Nephron (organoid): ENCODE data around the gene GORASP2.
"Not testable (repeated sequence)": the region's sequence is repeated elsewhere in the genome, so short reads cannot be mapped to it uniquely, and the experiment has no call there.

Source experiments
- H3K27ac Mint-ChIP-seq, 3 experiments: 2 replicates each; pipeline ENCODE4 v1.8.0; 2020; ENCODE audit warnings: mixed read lengths in 3 of 3, mild to moderate bottlenecking in 2 of 3, moderate library complexity in 1 of 3
- H3K27me3 Mint-ChIP-seq: 2 replicates; pipeline ENCODE4 v1.8.0; 2021; ENCODE audit warnings: low read depth, mild to moderate bottlenecking, moderate library complexity, mixed read lengths
- H3K36me3 Mint-ChIP-seq: 2 replicates; pipeline ENCODE4 v1.8.0; 2020; ENCODE audit warnings: low read depth, mixed read lengths
- H3K4me1 Mint-ChIP-seq: 2 replicates; pipeline ENCODE4 v1.8.0; 2020; ENCODE audit warnings: mixed read lengths
- H3K4me3 Mint-ChIP-seq, 3 experiments: 2 replicates each; pipeline ENCODE4 v1.8.0; 2020; ENCODE audit warnings: mild to moderate bottlenecking in 3 of 3, mixed read lengths in 3 of 3, moderate library complexity in 2 of 3
- H3K9me3 Mint-ChIP-seq: 2 replicates; pipeline ENCODE4 v1.8.0; 2020; ENCODE audit warnings: mixed read lengths
- TF ChIP-seq, protein P1 (sequence below), 3 experiments: fragments of 200-600 bp; sonication (generic); IDR thresholded peaks; one replicate each; pipeline ENCODE4 v1.5.0; 2021; ENCODE audit warnings: antibody characterized with exemption in 3 of 3; ENCODE audit not compliant: unreplicated experiment in 3 of 3

Gene GORASP2

DNA sequence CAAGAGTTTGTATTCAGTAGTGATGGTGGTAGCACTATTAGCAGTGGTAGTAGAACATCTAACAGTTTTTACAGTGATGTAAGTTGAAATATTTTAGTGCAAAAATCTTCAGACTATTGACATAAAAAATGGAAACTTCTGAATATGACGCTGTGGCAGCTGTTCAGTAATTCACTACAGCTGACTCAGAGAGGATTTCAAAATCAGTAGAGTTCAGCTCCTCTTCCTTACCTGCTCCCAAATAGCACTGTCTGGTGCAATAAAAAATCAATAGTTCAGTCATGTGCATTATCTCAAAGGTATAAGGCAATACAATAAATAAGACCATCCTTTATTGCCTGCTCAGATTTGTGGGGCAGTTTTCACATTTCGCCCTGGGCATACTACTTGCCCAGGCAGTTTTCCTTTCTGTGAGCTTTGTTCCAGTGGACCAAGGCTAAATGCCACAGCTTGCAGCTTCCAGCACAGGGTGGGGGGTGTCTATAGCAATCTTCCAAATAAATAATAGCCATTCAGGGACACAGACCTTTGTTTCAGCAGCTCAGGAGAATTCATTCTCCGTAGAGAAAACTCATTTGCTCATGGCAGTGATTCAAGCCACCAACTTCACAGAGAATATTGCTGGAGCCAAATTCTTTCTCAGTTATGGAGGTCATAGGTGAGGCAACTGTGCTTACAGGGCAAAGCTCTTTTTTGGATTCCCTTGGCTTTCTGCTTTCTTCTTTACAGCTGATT, 33.9 kb upstream of the GORASP2 start:
- H3K9me3 Mint-ChIP-seq = no peaks in the 10 kb centered on the region
- no peak overlapping the region for H3K27ac Mint-ChIP-seq
- peaks cover 8% of the 10 kb centered on the region for H3K4me1 Mint-ChIP-seq
- H3K36me3 Mint-ChIP-seq = no peaks in the 10 kb centered on the region
- H3K27me3 Mint-ChIP-seq = no peaks in the 10 kb centered on the region
- TF ChIP-seq, protein P1, sequence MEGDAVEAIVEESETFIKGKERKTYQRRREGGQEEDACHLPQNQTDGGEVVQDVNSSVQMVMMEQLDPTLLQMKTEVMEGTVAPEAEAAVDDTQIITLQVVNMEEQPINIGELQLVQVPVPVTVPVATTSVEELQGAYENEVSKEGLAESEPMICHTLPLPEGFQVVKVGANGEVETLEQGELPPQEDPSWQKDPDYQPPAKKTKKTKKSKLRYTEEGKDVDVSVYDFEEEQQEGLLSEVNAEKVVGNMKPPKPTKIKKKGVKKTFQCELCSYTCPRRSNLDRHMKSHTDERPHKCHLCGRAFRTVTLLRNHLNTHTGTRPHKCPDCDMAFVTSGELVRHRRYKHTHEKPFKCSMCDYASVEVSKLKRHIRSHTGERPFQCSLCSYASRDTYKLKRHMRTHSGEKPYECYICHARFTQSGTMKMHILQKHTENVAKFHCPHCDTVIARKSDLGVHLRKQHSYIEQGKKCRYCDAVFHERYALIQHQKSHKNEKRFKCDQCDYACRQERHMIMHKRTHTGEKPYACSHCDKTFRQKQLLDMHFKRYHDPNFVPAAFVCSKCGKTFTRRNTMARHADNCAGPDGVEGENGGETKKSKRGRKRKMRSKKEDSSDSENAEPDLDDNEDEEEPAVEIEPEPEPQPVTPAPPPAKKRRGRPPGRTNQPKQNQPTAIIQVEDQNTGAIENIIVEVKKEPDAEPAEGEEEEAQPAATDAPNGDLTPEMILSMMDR (IDR thresholded peaks at IDR 0.05; ENCODE audit: unreplicated experiment in 3 of 3) = no peak
- no peak overlapping the region for H3K4me3 Mint-ChIP-seq

DNA sequence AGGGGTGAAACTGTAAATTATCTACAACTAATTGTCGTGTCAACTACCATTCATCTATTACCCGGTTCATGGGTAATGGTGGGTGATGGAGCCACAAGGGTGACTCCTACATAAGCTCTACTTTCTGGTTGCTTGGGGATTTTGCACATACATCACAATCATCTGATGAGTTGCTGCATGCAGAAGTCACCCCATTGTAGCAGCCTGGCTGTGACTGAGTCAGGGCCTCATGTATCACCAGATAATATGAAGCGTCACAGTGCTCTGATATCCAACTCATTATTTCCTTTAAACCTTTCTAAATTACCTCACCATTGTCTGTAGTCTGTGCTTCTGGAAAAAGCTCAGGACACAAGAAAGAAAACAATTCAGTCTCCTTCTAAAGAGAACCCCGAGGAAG, 32.4 kb upstream of the GORASP2 start:
- TF ChIP-seq, protein P1 (IDR thresholded peaks at IDR 0.05; ENCODE audit: unreplicated experiment in 3 of 3) = no peak
- Mint-ChIP-seq H3K4me3 (no peak overlapping the region), H3K9me3 (no peaks in the 10 kb centered on the region), H3K27ac (no peak overlapping the region), H3K27me3 (no peaks in the 10 kb centered on the region), H3K4me1 (peaks cover 8% of the 10 kb centered on the region), H3K36me3 (no peaks in the 10 kb centered on the region)

DNA sequence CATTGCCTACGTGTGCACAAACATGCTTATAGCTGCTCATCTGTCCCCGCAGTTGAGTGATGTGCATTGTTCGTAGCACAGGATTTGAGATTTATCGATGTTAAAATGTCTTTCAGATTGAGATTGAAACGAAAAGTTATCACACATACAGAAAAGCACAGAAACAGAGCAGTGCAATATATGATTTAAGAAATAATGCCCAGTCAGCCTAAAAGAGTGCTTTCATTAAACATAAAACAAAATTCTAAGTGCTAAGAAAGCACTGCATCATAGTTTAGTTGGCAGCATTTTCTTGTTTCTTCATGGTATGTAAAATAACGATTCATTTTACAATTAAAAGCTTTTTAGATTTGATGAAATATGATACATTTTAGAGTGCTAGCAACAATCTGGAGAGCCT, 31.9 kb upstream of the GORASP2 start:
- H3K4me1 Mint-ChIP-seq = peaks cover 8% of the 10 kb centered on the region
- no peak overlapping the region for H3K27ac Mint-ChIP-seq
- TF ChIP-seq, protein P1 (IDR thresholded peaks at IDR 0.05; ENCODE audit: unreplicated experiment in 3 of 3) = no peak
- no peaks in the 10 kb centered on the region for H3K36me3 Mint-ChIP-seq
- H3K27me3 Mint-ChIP-seq = no peaks in the 10 kb centered on the region
- no peak overlapping the region for H3K4me3 Mint-ChIP-seq
- H3K9me3 Mint-ChIP-seq = no peaks in the 10 kb centered on the region

DNA sequence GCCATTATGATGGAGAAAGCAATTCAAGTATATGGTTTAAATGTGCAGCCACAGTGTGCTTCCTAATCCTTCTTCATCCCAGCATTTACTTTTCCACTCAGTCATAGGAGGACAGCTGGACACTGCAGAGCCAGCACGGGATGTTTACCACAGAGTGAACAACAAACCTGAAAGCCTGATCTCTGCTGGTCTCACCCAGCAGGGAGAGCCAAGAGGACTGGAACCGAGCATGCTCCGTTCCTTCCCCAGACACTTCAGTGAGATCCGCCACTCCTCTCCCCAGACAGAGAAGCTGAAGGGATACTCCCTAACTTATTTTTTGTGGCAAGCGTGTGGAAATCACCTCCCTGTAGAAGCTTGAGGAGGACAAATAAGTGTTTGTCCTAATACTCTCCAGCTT, 23.2 kb upstream of the GORASP2 start:
- no peaks in the 10 kb centered on the region for H3K4me1 Mint-ChIP-seq
- TF ChIP-seq, protein P1 (IDR thresholded peaks at IDR 0.05; ENCODE audit: unreplicated experiment in 3 of 3) = no peak
- H3K9me3 Mint-ChIP-seq = peaks cover 17% of the 10 kb centered on the region
- no peaks in the 10 kb centered on the region for H3K36me3 Mint-ChIP-seq
- no peaks in the 10 kb centered on the region for H3K27me3 Mint-ChIP-seq
- no peak overlapping the region for H3K27ac Mint-ChIP-seq
- H3K4me3 Mint-ChIP-seq = no peak overlapping the region

DNA sequence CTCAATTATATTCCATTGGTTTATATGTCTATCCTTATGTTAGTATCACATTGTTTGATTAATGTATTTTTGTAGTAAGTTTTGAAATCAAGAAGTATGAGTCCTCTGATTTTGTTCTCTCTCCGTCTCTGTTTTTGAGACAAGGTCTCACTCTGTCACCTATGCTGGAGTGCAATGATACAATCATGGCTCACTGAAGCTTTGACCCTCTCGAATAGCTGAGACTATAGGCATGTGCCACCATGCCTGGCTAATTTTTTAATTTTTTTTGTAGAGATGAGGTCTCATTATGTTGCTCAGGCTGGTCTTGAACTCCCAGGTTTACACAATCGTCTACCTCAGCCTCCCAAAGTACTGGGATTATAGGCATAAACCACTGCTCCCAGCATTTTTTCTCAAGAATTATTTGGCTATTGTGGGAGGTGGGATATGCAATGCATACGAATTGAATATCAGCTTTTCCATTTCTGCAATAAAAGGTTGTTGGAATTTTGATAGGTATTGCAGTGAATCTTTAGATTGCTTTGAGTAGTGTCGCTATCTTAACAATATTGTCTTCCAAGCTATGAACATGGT, 17.7 kb upstream of the GORASP2 start:
- Mint-ChIP-seq H3K4me3 (no peak overlapping the region), H3K36me3 (peaks cover 10% of the 10 kb centered on the region), H3K27me3 (no peaks in the 10 kb centered on the region), H3K27ac (no peak overlapping the region), H3K4me1 (no peaks in the 10 kb centered on the region), H3K9me3 (peaks cover 46% of the 10 kb centered on the region)
- TF ChIP-seq, protein P1 (IDR thresholded peaks at IDR 0.05; ENCODE audit: unreplicated experiment in 3 of 3) = no peak

DNA sequence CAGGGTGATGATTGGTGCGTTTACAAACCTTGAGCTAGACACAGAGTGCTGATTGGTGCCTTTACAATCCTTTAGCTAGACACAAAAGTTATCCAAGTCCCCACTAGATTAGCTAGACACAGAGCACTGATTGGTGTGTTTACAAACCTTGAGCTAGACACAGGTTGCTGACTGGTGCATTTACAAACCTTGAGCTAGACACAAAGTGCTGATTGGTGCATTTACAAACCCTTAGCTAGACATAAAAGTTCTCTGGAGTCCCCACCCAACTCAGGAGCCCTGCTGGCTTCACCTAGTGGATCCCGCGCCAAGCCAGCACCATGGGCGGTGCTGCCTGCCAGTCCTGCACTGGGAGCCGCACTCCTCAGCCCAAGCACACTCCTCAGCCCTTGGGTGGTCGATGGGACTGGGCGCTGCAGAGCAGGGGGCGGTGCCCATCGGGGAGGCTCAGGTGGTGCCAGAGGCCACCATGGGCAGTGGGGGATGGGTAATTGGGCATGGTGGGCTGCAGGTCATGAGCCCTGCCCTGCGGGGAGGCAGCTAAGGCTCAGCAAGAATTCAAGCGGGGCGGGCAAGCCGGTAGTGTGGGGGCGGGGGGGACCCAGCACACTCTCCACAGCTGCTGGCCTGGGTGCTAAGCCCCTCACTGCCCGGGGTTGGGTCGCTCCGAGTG, 13.9 kb upstream of the GORASP2 start:
- H3K27ac Mint-ChIP-seq, H3K4me3 Mint-ChIP-seq, H3K36me3 Mint-ChIP-seq, H3K27me3 Mint-ChIP-seq, H3K4me1 Mint-ChIP-seq: not testable (repeated sequence)
- H3K9me3 Mint-ChIP-seq = peaks cover 54% of the 10 kb centered on the region
